IPS-NIHi7 (cell line): ENCODE measurements around the gene YPEL5.
A peak's percentile ranks its signal among the peaks of the same experiment; 100 is the strongest.

Source experiments
- DNase-seq: peaks from one replicate; pipeline ENCODE4 v3.0.0; 2012; ENCODE audit warnings: mixed read lengths; ENCODE audit errors: extremely low spot score

Gene YPEL5

DNA sequence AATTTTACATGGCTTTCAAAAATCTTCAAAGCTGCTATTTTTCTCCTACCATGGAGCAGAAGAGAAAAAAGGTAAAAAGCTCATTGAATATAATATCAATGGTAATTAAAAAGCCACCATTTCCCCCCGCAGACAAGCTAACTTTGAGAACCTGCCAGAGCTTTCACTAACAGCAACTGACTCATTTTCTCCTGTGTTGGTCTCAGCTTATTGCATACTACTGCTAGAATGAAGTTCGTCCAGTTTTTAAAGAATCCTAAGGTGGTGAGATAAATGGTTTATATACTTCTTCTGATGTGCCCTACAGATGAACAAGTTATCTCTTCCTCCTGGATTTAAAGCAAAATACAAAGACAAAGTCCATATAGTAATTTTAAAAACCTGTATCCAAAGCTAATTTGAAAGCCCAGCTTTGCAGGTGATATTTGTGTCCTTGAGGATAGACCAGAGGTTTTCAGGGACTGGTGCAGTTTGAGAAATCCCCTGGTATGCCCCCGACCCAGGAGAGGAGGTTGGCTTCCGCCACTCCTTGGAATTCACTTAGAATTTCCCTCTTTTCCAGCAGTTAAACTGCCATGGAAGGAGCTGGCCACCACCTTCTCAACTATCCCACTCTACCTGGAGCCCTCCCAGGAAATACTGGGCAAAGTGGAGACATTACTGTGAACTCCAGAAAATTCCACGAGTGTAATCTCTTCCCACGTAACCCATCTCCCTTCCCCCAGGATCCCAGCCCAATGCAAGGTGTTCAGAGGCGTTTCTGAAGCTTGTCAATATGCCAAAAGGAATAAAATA, 17.5 kb downstream of the YPEL5 start:
- DNase-seq, result no peak

DNA sequence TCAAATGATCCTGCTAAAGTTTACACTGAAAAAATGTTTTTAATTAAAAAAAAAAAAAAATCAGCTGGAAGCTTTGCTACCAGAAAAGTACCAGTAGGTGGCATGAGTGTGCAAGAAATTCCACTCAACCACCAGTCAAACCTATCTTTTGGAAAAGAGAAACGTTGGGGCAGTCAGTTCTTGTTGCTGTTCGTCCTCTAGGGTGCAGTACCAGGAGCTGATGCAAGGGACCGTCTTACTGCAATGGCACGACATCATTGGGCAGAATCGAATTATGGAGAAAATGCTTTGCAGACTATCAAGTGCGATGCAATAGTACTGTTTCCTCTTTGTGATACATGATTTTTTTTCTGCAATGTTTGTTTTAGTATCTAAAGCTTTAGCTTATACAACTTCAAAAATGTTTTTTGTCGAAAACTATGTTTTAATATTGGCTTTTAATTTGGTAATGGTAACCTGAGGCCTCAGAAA, 18.3 kb downstream of the YPEL5 start:
- peak; percentile 95 for DNase-seq

DNA sequence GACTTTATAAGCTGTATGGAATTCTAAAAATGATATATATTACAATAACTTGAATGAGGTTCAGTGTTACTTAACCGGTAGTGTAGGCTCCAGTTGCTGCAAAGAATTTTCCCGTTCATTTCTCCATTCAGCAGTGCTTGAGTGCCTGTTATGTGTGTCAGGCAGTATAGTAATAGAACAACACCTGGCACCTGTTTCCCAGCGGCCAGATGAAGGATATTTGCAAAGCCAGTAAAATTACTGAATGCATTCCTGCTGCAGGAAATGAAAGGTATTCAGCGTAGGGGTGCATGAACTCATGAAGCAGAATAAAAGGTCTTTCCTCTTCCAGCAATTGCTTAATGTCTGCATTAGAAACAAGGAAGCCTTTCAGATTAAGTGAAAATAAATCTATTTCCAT, 18.8 kb downstream of the YPEL5 start:
- no peak for DNase-seq

- DNase-seq, result no peak
These were observed 25.8 kb downstream of the YPEL5 start for GRCh38 chr2:30172627-30173026.

DNA sequence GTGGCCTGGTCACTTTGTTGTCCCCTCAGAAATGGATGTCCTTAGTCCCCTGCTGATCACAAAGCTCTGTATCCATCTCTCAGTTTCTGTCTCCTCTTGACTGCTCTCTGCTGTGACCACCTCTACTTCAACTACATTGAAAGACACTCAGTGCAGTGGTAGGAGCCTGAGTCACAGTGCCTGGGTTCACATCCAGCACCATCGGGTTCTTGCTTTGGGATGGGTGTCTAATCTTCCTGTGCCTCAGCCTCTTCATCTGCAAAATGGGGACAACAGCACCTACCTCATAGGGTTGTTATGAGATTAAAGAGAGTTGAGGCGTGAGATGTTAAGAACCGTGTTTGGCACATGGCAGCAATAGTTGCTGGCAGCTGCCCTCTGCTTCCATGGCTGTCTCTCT, 30.6 kb downstream of the YPEL5 start:
- DNase-seq, result no peak

- no peak for DNase-seq
These were observed 31.1 kb downstream of the YPEL5 start for GRCh38 chr2:30177956-30178355.

GRCh38 chr2:30178618-30179434, 32.0 kb downstream of the YPEL5 start:
- DNase-seq, result no peak

- DNase-seq, result no peak
These were observed 32.7 kb downstream of the YPEL5 start for GRCh38 chr2:30179536-30179935.

DNA sequence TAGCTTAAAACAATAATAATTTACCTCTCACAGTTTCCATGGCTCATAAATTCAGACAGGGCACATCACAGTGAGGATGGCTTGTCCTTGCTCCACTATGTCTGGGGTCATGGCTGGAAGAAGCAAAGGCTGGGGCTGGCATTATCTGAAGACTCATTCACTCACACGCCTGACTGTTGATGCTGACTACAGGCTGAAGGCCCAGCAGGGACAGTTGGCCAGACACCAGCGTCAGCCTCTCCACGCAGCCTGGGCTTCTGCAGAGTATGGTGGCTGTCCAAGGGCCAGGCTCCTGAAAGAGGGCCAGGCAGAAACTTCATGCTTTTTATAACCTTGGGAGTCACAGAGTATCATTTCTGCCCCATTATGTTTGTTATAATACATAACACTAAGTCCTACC, 33.4 kb downstream of the YPEL5 start:
- DNase-seq, result no peak

GRCh38 chr2:30181176-30181575, 34.4 kb downstream of the YPEL5 start:
- DNase-seq, result no peak

DNA sequence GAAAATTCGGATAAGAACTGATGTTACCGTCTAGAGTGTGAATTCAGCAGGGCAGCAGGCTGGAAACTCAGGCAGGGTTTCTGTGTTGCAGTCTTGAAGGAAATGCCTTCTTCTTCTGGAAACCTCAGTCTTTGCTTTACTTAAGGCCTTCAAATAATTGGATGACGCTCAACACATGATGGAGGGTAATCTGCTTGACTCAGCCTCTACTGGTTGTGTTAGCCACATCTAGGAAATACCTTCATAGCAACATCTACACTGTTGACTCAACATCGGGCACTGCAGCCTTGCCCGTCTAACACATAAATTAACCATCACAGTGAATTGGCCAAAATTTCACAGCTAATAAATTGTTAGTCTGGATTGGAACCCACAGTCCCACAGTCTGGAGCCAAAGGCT, 37.2 kb downstream of the YPEL5 start:
- DNase-seq, result no peak

DNA sequence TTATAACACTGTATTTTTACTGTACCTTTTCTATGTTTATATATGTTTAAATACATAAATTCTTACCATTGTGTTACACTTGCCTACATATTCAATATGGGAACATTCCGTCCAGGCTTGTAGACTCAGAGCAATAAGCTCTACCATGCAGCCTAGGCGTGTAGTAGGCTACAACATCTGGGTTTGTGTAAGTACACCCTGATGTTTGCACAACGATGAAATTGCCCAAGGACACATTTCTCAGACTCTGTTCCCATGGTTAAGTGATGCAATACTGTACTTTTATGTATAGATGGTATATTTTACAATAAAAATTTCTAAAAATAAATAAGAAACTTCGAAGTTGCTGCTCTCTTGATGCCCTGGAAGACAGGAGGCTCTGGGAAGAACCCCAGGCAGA, 38.4 kb downstream of the YPEL5 start:
- no peak for DNase-seq

- DNase-seq, result no peak
These were observed 41.5 kb downstream of the YPEL5 start for GRCh38 chr2:30188292-30188691.

DNA sequence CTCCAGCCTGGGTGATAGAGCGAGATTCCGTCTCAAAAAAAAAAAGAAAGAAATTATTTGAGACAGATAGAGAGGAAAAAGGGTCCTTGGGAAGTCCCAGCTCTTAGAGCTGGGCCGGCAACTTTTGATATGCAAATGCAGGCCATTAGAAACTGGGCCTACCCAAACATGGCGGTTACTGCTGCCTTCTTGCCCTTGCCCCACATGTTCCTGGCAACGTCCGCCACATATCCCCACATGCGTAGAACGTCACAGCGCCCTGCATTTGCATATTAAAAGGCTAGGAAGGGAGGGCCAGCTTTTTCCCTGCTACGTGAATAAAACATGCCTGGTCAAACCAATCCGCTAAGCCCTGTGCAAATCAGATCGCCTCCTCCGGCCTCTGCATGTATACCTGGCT, 43.8 kb downstream of the YPEL5 start:
- no peak for DNase-seq

DNA sequence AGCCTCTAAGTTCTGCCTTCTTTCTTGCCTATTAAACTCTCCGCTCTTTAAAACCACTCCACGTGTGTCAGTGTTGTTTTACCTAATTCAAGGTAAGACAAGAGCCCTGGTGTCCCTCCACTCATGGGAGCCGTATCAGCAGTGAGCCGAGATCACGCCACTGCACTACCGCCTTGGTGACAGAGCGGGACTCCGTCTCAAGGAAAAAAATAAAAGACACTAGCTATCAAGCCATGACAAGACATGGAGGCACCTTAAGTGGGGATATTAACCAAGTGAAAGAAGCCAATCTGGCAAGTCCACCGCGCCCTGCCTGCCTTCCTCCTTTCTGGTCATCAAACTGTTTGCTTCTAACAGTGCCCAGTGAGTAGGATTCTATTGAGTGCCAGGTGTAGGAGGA, 44.3 kb downstream of the YPEL5 start:
- DNase-seq, result no peak

DNA sequence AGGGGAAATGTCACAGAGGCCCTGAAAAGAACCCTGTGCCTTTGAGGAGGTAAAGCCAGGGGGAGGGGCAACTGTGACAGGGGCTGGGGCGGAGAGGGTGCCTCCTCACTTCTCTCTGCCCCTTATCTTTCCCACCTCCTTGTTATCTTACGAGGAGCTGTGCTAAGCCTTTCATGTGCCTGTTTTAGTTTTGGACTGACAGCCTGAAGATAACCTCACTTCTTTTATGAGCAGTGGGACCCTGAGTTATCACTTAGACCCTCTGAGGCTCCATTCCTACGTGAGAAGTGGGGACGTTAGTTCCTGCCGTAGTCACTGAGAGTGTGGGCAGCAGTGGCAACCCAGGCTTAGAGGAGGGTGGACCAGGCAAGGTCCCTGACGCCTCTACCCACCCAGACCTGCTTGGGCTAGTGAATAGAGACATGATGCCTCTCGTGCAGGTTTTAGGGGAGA, 45.0 kb downstream of the YPEL5 start:
- DNase-seq, result peak; percentile 38

DNA sequence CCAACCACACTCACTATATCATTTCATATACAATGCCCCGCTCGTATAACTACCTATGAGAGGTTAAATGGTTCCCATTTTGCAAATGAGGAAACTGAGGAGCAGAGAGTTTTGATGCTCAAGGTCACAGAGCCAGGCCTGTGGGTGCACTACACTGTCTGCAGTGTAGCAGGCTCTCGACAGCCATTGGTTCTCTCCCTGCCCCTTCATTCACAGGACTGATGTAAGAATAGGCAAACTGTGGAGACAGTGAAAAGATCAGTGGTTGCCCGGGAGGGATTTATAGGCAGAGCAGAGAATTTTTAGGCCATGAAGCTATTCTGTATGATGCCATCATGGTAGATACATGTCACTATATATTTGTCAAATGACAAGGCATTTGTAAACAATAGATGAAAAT, 45.5 kb downstream of the YPEL5 start:
- no peak for DNase-seq

- DNase-seq, result no peak
These were observed 46.4 kb downstream of the YPEL5 start for GRCh38 chr2:30193104-30193681.

DNA sequence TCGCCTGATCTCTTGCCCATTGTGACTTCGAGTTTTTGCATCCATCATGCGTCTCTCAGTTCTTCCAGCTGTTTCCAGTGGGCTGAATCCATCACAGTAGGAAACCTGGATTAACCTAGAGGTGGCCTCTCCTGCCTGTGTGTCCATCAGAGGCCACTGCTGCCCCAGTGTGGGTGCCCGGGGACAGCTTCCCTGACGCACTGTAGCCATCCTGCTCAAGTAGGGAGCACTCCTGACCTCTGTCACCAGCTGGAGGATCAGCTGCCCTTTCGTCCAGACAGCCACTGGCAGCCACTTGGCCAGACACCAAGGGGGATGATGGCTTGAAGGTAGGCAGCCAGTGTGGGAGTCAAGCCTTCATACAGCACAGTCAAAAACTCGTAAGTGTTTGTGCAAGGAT, 47.6 kb downstream of the YPEL5 start:
- no peak for DNase-seq

- DNase-seq, result no peak
These were observed 48.2 kb downstream of the YPEL5 start for GRCh38 chr2:30195016-30195415.

- DNase-seq, result peak; percentile 40
These were observed 50.9 kb downstream of the YPEL5 start for GRCh38 chr2:30197570-30198192.

- DNase-seq, result no peak
These were observed 55.2 kb downstream of the YPEL5 start for GRCh38 chr2:30201990-30202389.
